NCI-H128 (cell line): ENCODE results near the gene CC2D2B.

Experiments
- DNase-seq: peaks from one replicate; lab custom pipeline; 2025; ENCODE audit not compliant: unreplicated experiment; lab: John Stamatoyannopoulos, UW

The CC2D2B gene

DNA sequence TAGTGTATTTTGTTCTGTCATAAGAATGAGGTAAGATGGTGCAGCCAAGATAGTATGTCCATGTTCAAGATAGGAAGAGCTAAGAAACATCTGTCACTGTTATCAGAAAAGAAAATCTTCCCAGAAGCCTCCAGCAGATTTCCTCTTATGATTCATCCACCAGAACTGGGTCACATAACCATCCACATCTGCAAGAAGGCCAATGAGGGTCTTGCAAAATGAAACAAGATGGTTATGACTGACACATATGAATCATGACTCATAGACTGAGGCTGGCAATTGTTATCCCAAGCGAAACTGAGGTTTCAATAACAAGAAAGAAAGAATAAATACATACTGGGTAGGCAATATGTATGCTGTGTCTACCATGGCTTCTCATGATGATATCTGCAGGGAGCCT, 165.9 kb downstream of the CC2D2B start:
- DNase-seq, result no peak

DNA sequence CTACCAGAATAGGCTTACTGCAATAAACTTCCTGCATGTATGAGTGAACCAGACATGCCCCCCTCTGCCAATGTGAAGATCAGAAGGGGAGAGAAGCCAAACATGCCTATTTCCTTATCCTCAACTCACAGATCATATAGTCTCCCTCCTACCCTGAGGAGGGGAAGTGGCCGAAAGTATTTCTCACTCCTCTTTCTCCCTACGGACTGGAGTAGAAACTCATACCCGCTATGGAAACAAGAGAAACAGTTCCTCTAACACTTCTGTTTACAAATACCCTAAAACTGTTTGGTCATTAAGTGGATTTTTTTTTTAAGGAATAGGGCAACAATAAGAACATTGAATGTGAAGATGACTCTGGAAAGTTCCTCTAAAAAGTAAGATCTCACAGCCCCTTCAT, 167.0 kb downstream of the CC2D2B start:
- DNase-seq, result no peak

DNA sequence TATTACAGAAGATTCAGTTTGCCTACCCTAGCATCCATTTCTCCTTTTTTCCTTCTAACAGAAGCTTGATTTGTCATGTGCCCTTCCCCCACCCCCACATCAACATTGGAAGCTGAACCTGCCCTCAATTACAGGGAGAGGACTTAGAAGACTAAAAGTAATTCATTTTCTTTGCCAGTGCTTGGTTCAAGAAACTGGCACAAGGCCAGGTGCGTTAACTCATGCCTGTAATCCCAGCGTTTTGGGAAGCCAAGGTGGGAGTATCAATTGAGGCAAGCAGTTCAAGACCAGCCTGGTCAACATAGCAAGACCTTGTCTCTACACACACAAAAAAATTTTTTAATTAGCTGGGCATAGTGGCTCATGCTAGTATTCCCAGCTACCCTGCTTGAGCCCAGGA, 168.2 kb downstream of the CC2D2B start:
- no peak for DNase-seq

DNA sequence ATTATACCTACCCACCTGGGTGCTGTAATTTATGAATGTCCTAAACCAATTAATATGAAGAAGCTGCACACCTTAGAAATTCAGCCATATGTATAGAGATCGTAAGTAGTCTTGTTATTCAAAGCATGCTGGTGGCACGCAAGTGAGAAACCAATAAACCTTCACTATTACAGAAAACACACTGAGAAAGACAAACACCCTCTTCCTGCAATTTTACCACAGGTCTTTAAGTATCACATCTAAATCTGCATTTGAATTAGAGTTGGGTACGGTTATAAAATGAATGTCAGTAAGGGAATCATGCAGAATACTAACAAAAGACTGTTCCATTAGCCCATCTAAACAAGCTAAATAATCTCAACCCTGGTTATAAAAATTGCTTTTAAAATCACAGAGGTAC, 169.4 kb downstream of the CC2D2B start:
- DNase-seq, result no peak

- no peak for DNase-seq
Observed at GRCh38 chr10:96082153-96082552, 174.4 kb downstream of the CC2D2B start.
